HG03039 (cell line): ENCODE data around the gene ZNF610.

Experiments
- ATAC-seq: cut with Tn5 transposase; IDR thresholded peaks from one replicate; pipeline ENCODE4 v1.9.1; 2021; ENCODE audit warnings: mild to moderate bottlenecking, moderate library complexity; ENCODE audit not compliant: unreplicated experiment

Gene ZNF610

GRCh38 chr19:52397310-52398080 is 61.5 kb downstream of the ZNF610 start, which contains the start of gene ZNF528:
TSS of gene ZNF528 (plus strand) at chr19:52397849. CDS start at chr19:52402014, 4,165 bp downstream.
- ATAC-seq = peak; percentile 86

- ATAC-seq = peak; percentile 8
Measured at GRCh38 chr19:52398081-52398441, 62.0 kb downstream of the ZNF610 start.

GRCh38 chr19:52410276-52410675 is 74.2 kb downstream of the ZNF610 start:
- no peak for ATAC-seq

GRCh38 chr19:52415711-52416110 is 79.7 kb downstream of the ZNF610 start:
- no peak for ATAC-seq
